ENCODE results near the gene SCRT2.

- TF ChIP-seq CTCF (IDR thresholded peaks at IDR 0.05; ENCODE audit: borderline replicate concordance, extremely low read depth, low read length, poor library complexity, severe bottlenecking) (no peak), EZH2 (IDR thresholded peaks at IDR 0.05; ENCODE audit: borderline replicate concordance, low read depth, low read length, severe bottlenecking) (no peak)
These were observed 11.0 kb downstream of the SCRT2 start for GRCh38 chr20:664576-664975.

Data from DND-41 (cell line).